Muscle layer of duodenum (tissue), 2 donors: ENCODE results near the gene CFAP74.
"Not testable (repeated sequence)": the region's sequence is repeated elsewhere in the genome, so short reads cannot be mapped to it uniquely, and the experiment has no call there.

Source experiments
- H3K27ac ChIP-seq: one replicate; pipeline ENCODE4 v1.7.0; 2013; ENCODE audit warnings: mild to moderate bottlenecking, low read length
- H3K27me3 ChIP-seq: one replicate; pipeline ENCODE4 v1.7.0; 2013; ENCODE audit warnings: low read depth, mild to moderate bottlenecking, control low read depth, low read length
- H3K36me3 ChIP-seq, 2 donors: one replicate each; pipeline ENCODE4 v1.7.0; 2013; ENCODE audit warnings: low read length in 2 of 2, control low read depth in 1 of 2, mild to moderate bottlenecking in 1 of 2; ENCODE audit not compliant: insufficient read depth in 2 of 2, control insufficient read depth in 1 of 2
- H3K4me1 ChIP-seq, 2 donors: one replicate each; pipeline ENCODE4 v1.7.0; 2013; ENCODE audit warnings: low read length in 2 of 2, mild to moderate bottlenecking in 2 of 2, control low read depth in 1 of 2, moderate library complexity in 1 of 2; ENCODE audit not compliant: insufficient read depth in 2 of 2, control insufficient read depth in 1 of 2
- H3K4me3 ChIP-seq, 2 donors: one replicate each; pipeline ENCODE4 v1.7.0; 2013; ENCODE audit warnings: low read length in 2 of 2, low read depth in 1 of 2, mild to moderate bottlenecking in 1 of 2
- H3K9me3 ChIP-seq, 2 donors: one replicate each; pipeline ENCODE4 v1.7.0; 2013; ENCODE audit warnings: low read length in 2 of 2, control low read depth in 1 of 2, mild to moderate bottlenecking in 1 of 2; ENCODE audit not compliant: control insufficient read depth in 1 of 2
- donor health status: healthy.

CFAP74 gene

GRCh38 chr1:1980467-1981141 is 23.0 kb downstream of the CFAP74 start:
- Histone ChIP-seq H3K27me3 (no peaks in the 10 kb centered on the region), H3K9me3 (no peaks in the 10 kb centered on the region), H3K36me3 (no peaks in the 10 kb centered on the region), H3K27ac (no peak overlapping the region), H3K4me3 (no peak overlapping the region), H3K4me1 (no peaks in the 10 kb centered on the region)

GRCh38 chr1:1979482-1980165 is 24.0 kb downstream of the CFAP74 start:
- Histone ChIP-seq H3K4me3 (no peak overlapping the region), H3K27ac (no peak overlapping the region), H3K9me3 (no peaks in the 10 kb centered on the region), H3K27me3 (no peaks in the 10 kb centered on the region), H3K4me1 (no peaks in the 10 kb centered on the region), H3K36me3 (no peaks in the 10 kb centered on the region)

- H3K27me3 ChIP-seq, H3K4me3 ChIP-seq, H3K36me3 ChIP-seq, H3K9me3 ChIP-seq, H3K4me1 ChIP-seq, H3K27ac ChIP-seq: not testable (repeated sequence)
These were observed 24.7 kb downstream of the CFAP74 start for GRCh38 chr1:1978690-1979481.

- H3K27me3 ChIP-seq, result no peaks in the 10 kb centered on the region
- H3K27ac ChIP-seq, result no peak overlapping the region
- no peaks in the 10 kb centered on the region for H3K36me3 ChIP-seq
- no peaks in the 10 kb centered on the region for H3K9me3 ChIP-seq
- H3K4me3 ChIP-seq, result no peak overlapping the region
- H3K4me1 ChIP-seq, result no peaks in the 10 kb centered on the region
These were observed 25.5 kb downstream of the CFAP74 start for GRCh38 chr1:1978108-1978507.

- H3K4me3 ChIP-seq, result no peak overlapping the region
- H3K4me1 ChIP-seq, result no peaks in the 10 kb centered on the region
- no peaks in the 10 kb centered on the region for H3K36me3 ChIP-seq
- H3K9me3 ChIP-seq, result no peaks in the 10 kb centered on the region
- H3K27ac ChIP-seq, result no peak overlapping the region
- no peaks in the 10 kb centered on the region for H3K27me3 ChIP-seq
These were observed 27.6 kb downstream of the CFAP74 start for GRCh38 chr1:1976031-1976430.

- no peaks in the 10 kb centered on the region for H3K27me3 ChIP-seq
- no peaks in the 10 kb centered on the region for H3K4me1 ChIP-seq
- H3K4me3 ChIP-seq, result no peak overlapping the region
- H3K36me3 ChIP-seq, result no peaks in the 10 kb centered on the region
- no peaks in the 10 kb centered on the region for H3K9me3 ChIP-seq
- no peak overlapping the region for H3K27ac ChIP-seq
These were observed 28.1 kb downstream of the CFAP74 start for GRCh38 chr1:1975535-1975934.

GRCh38 chr1:1974834-1975233 is 28.8 kb downstream of the CFAP74 start:
- Histone ChIP-seq H3K9me3 (no peaks in the 10 kb centered on the region), H3K4me1 (no peaks in the 10 kb centered on the region), H3K36me3 (no peaks in the 10 kb centered on the region), H3K4me3 (no peak overlapping the region), H3K27ac (no peak overlapping the region), H3K27me3 (no peaks in the 10 kb centered on the region)

GRCh38 chr1:1973716-1974642 is 29.6 kb downstream of the CFAP74 start:
- H3K4me3 ChIP-seq, result no peak overlapping the region
- H3K9me3 ChIP-seq, result no peaks in the 10 kb centered on the region
- H3K36me3 ChIP-seq, result no peaks in the 10 kb centered on the region
- no peaks in the 10 kb centered on the region for H3K27me3 ChIP-seq
- H3K27ac ChIP-seq, result no peak overlapping the region
- H3K4me1 ChIP-seq, result no peaks in the 10 kb centered on the region

GRCh38 chr1:1972976-1973715 is 30.4 kb downstream of the CFAP74 start:
- Histone ChIP-seq H3K27ac (no peak overlapping the region), H3K36me3 (no peaks in the 10 kb centered on the region), H3K4me1 (no peaks in the 10 kb centered on the region), H3K4me3 (no peak overlapping the region), H3K9me3 (no peaks in the 10 kb centered on the region), H3K27me3 (peaks cover 3% of the 10 kb centered on the region)

- H3K27me3 ChIP-seq, result peaks cover 7% of the 10 kb centered on the region
- H3K36me3 ChIP-seq, result no peaks in the 10 kb centered on the region
- no peak overlapping the region for H3K27ac ChIP-seq
- H3K4me1 ChIP-seq, result no peaks in the 10 kb centered on the region
- H3K9me3 ChIP-seq, result no peaks in the 10 kb centered on the region
- H3K4me3 ChIP-seq, result no peak overlapping the region
These were observed 31.9 kb downstream of the CFAP74 start for GRCh38 chr1:1971688-1972087.
